IMR-90 (cell line): ENCODE data around the gene TROAP. TPM values are rescaled to one million over a fixed set of nuclear protein-coding genes. Genes with fewer than 3 reads are reported as not detected.

ENCODE experiments used
- ATAC-seq: fragments of 200-7000 bp; cut with Tn5 transposase; 2 replicates; pipeline ENCODE4 v1.9.1; 2020; ENCODE audit warnings: low read depth, mild to moderate bottlenecking, moderate library complexity
- BruUV-seq: library from RNA; stranded (reverse); fragments of 400-500 nt; replicated peaks from 2 replicates; lab custom pipeline; 2021; lab: Mats Ljungman, UMichigan
- CTCF ChIA-PET: fragments of 300-600 bp; formaldehyde crosslinking; extraction: SDS; loops from one replicate; lab custom pipeline; 2021; ENCODE audit warnings: antibody characterized with exemption; lab: Yijun Ruan, JAX
- POLR2A ChIA-PET: fragments of 300-600 bp; sonication (Branson Sonifier 250); formaldehyde crosslinking; loops from one replicate; lab custom pipeline; 2022; ENCODE audit warnings: antibody characterized with exemption; ENCODE audit not compliant: unreplicated experiment; lab: Charles Lee
- DNase-seq: peaks from one replicate; pipeline ENCODE4 v3.0.0; 2013
- H2AFZ ChIP-seq: replicated peaks from 2 replicates; pipeline ENCODE3; 2013; ENCODE audit warnings: low read length, mild to moderate bottlenecking; ENCODE audit not compliant: poor library complexity
- H2AK5ac ChIP-seq: 2 replicates; pipeline ENCODE4 v1.6.1; 2013; ENCODE audit warnings: low read depth, low read length, inconsistent platforms
- H2AK9ac ChIP-seq: replicated peaks from 2 replicates; pipeline ENCODE3; 2013; ENCODE audit warnings: mild to moderate bottlenecking, low read depth, low read length, moderate library complexity; ENCODE audit not compliant: poor library complexity
- H2BK120ac ChIP-seq: 2 replicates; pipeline ENCODE4 v1.6.1; 2013; ENCODE audit warnings: low read depth, low read length, inconsistent platforms
- H2BK15ac ChIP-seq: 3 replicates; pipeline ENCODE4 v1.6.1; 2013; ENCODE audit warnings: low read depth, low read length, inconsistent platforms
- H2BK20ac ChIP-seq: 2 replicates; pipeline ENCODE4 v1.6.1; 2013; ENCODE audit warnings: low read depth, mild to moderate bottlenecking, inconsistent platforms, low read length, moderate library complexity
- H2BK5ac ChIP-seq: 2 replicates; pipeline ENCODE4 v1.6.1; 2013; ENCODE audit warnings: mild to moderate bottlenecking, low read depth, low read length, inconsistent platforms; ENCODE audit not compliant: poor library complexity, severe bottlenecking
- H3K14ac ChIP-seq: replicated peaks from 2 replicates; pipeline ENCODE4 v1.6.1; 2013; ENCODE audit warnings: low read depth, low read length, inconsistent platforms
- H3K18ac ChIP-seq: 2 replicates; pipeline ENCODE4 v1.6.1; 2013; ENCODE audit warnings: low read depth, low read length, control low read depth
- H3K23ac ChIP-seq: 2 replicates; pipeline ENCODE4 v1.6.1; 2013; ENCODE audit warnings: low read depth, low read length, inconsistent platforms
- H3K27ac ChIP-seq: 2 replicates; pipeline ENCODE4 v1.5.1; 2013; ENCODE audit warnings: mild to moderate bottlenecking, control low read depth, low read length; ENCODE audit not compliant: insufficient read depth
- H3K27me3 ChIP-seq: 2 replicates; pipeline ENCODE4 v1.6.1; 2013; ENCODE audit warnings: low read length; ENCODE audit not compliant: control insufficient read depth, insufficient read depth
- H3K36me3 ChIP-seq: 2 replicates; pipeline ENCODE4 v1.6.1; 2013; ENCODE audit warnings: low read length, mixed read lengths; ENCODE audit not compliant: control insufficient read depth, insufficient read depth
- H3K4ac ChIP-seq: 2 replicates; pipeline ENCODE4 v1.6.1; 2013; ENCODE audit warnings: low read depth, low read length, inconsistent platforms
- H3K4me1 ChIP-seq: 2 replicates; pipeline ENCODE4 v1.6.1; 2013; ENCODE audit warnings: low read length, mixed read lengths; ENCODE audit not compliant: control insufficient read depth, insufficient read depth
- H3K4me2 ChIP-seq: 2 replicates; pipeline ENCODE4 v1.6.1; 2013; ENCODE audit warnings: low read depth, mild to moderate bottlenecking, control low read depth, low read length, moderate library complexity
- H3K4me3 ChIP-seq: 2 replicates; pipeline ENCODE4 v1.5.1; 2013; ENCODE audit warnings: low read depth, mild to moderate bottlenecking, control low read depth, low read length, moderate library complexity; ENCODE audit not compliant: insufficient read depth
- H3K56ac ChIP-seq: 2 replicates; pipeline ENCODE4 v1.6.1; 2013; ENCODE audit warnings: low read length, inconsistent platforms; ENCODE audit not compliant: insufficient read depth; ENCODE audit errors: extremely low read depth
- H3K79me1 ChIP-seq, 2 experiments: 2 replicates each; pipeline ENCODE4 v1.6.1; 2013; ENCODE audit warnings: low read length in 2 of 2, inconsistent platforms in 1 of 2, low read depth in 1 of 2
- H3K9ac ChIP-seq: 2 replicates; pipeline ENCODE4 v1.6.1; 2013; ENCODE audit warnings: low read depth, low read length, control low read depth
- H3K9me1 ChIP-seq: 2 replicates; pipeline ENCODE4 v1.6.1; 2013; ENCODE audit warnings: low read length, inconsistent platforms; ENCODE audit not compliant: insufficient read depth
- H3K9me3 ChIP-seq: 2 replicates; pipeline ENCODE4 v1.6.1; 2013; ENCODE audit warnings: low read length; ENCODE audit not compliant: control insufficient read depth, insufficient read depth
- H4K20me1 ChIP-seq: 2 replicates; pipeline ENCODE4 v1.6.1; 2013; ENCODE audit warnings: low read length, inconsistent platforms; ENCODE audit not compliant: insufficient read depth
- H4K5ac ChIP-seq: 2 replicates; pipeline ENCODE4 v1.6.1; 2013; ENCODE audit warnings: mild to moderate bottlenecking, low read depth, low read length, control low read depth
- H4K8ac ChIP-seq, 2 experiments: 2 replicates each; pipeline ENCODE4 v1.6.1; 2013; ENCODE audit warnings: low read depth in 2 of 2, low read length in 2 of 2, control low read depth in 1 of 2, inconsistent platforms in 1 of 2
- H4K91ac ChIP-seq: 2 replicates; pipeline ENCODE4 v1.6.1; 2013; ENCODE audit warnings: low read depth, low read length, inconsistent platforms; ENCODE audit not compliant: insufficient read depth
- BHLHE40 ChIP-seq: fragments of 150-350 bp; IDR thresholded peaks from 2 replicates; pipeline ENCODE4 v1.6.1; 2016; ENCODE audit warnings: mild to moderate bottlenecking, low read depth, low read length
- CEBPB ChIP-seq: IDR thresholded peaks from 2 replicates; pipeline ENCODE4 v1.6.1; 2012; ENCODE audit warnings: low read depth, low read length, improper control_type of control experiment
- CHD1 ChIP-seq: IDR thresholded peaks from 2 replicates; pipeline ENCODE4 v1.6.1; 2012; ENCODE audit warnings: low read depth, low read length, improper control_type of control experiment
- FOS ChIP-seq: fragments of 150-350 bp; IDR thresholded peaks from 2 replicates; pipeline ENCODE4 v1.6.1; 2016; ENCODE audit warnings: low read depth, low read length
- MAFK ChIP-seq: IDR thresholded peaks from 2 replicates; pipeline ENCODE4 v1.6.1; 2012; ENCODE audit warnings: low read depth, low read length, improper control_type of control experiment
- MAZ ChIP-seq: IDR thresholded peaks from 2 replicates; pipeline ENCODE4 v1.6.1; 2012; ENCODE audit warnings: low read depth, mild to moderate bottlenecking, low read length, improper control_type of control experiment, moderate library complexity, borderline replicate concordance
- MXI1 ChIP-seq: IDR thresholded peaks from 2 replicates; pipeline ENCODE4 v1.6.1; 2012; ENCODE audit warnings: low read depth, mild to moderate bottlenecking, low read length, moderate library complexity, borderline replicate concordance
- NFE2L2 ChIP-seq: fragments of 150-350 bp; IDR thresholded peaks from 2 replicates; pipeline ENCODE4 v1.6.1; 2016; ENCODE audit warnings: low read depth, mild to moderate bottlenecking, low read length
- POLR2A ChIP-seq: IDR thresholded peaks from 2 replicates; pipeline ENCODE4 v1.6.1; 2012; ENCODE audit warnings: mild to moderate bottlenecking, low read depth, low read length
- RAD21 ChIP-seq: IDR thresholded peaks from 2 replicates; pipeline ENCODE4 v1.6.1; 2012; ENCODE audit warnings: low read length, improper control_type of control experiment
- RCOR1 ChIP-seq: IDR thresholded peaks from 2 replicates; pipeline ENCODE4 v1.6.1; 2012; ENCODE audit warnings: mild to moderate bottlenecking, low read length, improper control_type of control experiment; ENCODE audit not compliant: insufficient replicate concordance
- RFX5 ChIP-seq: IDR thresholded peaks from 2 replicates; pipeline ENCODE4 v1.8.0; 2012; ENCODE audit warnings: low read depth, mild to moderate bottlenecking, low read length, moderate library complexity
- SMC3 ChIP-seq: fragments of 150-350 bp; IDR thresholded peaks from 2 replicates; pipeline ENCODE4 v1.6.1; 2016; ENCODE audit warnings: low read depth, mild to moderate bottlenecking, antibody characterized with exemption, low read length, moderate library complexity
- WGBS, 2 experiments: methylation state at CpG; one replicate each; pipeline versions ENCODE4 v1.1.5 to v1.1.7; 2013; ENCODE audit warnings: missing lambda C conversion rate in 2 of 2; ENCODE audit not compliant: insufficient read length in 1 of 2; ENCODE audit errors: extremely low coverage in 2 of 2; 5-methylcytosine and 5-hydroxymethylcytosine counted together
- dilution Hi-C: fragments of 300-500 bp; cut with HindIII; formaldehyde crosslinking; loops from one replicate; pipeline ENCODE4 v1.14.3; 2018; ENCODE audit warnings: low sequenced_read_pairs; ENCODE audit not compliant: unreplicated experiment
- in situ Hi-C: fragments of 300-500 bp; cut with MboI; formaldehyde crosslinking; loops from 3 replicates; pipeline ENCODE4 v1.14.3; 2019; ENCODE audit warnings: low sequenced_read_pairs, inconsistent platforms, mixed read lengths
- intact Hi-C: fragments of 100-400 bp; cut with micrococcal nuclease; formaldehyde crosslinking; loops from 2 replicates; pipeline ENCODE4 v1.10.0; 2022
- polyA plus RNA-seq, 3 experiments: library from polyadenylated mRNA; depleted of rRNA; stranded (reverse); fragments of >200 nt; gene quantifications; 2 replicates each; pipeline ENCODE4 v1.2.3, GENCODE V29; 2012; ENCODE audit warnings: low replicate concordance in 1 of 3
- total RNA-seq: library from RNA; depleted of rRNA; stranded (reverse); fragments of >200 nt; gene quantifications from 2 replicates; pipeline ENCODE4 v1.2.3, GENCODE V29; 2012
- TF ChIP-seq, protein P1 (sequence below): fragments of 150-350 bp; IDR thresholded peaks from 2 replicates; pipeline ENCODE4 v1.6.1; 2016; ENCODE audit warnings: low read depth, mild to moderate bottlenecking, low read length, moderate library complexity, borderline replicate concordance
- TF ChIP-seq, protein P2 (sequence below): fragments of 150-350 bp; IDR thresholded peaks from 2 replicates; pipeline ENCODE4 v1.6.1; 2017; ENCODE audit warnings: mild to moderate bottlenecking, antibody characterized with exemption, low read length, low read depth

Gene TROAP
- total and polyA plus RNA-seq, 2 of the 4 experiments (the other 2 are of a cell fraction): 21.5 to 29.3 TPM

DNA sequence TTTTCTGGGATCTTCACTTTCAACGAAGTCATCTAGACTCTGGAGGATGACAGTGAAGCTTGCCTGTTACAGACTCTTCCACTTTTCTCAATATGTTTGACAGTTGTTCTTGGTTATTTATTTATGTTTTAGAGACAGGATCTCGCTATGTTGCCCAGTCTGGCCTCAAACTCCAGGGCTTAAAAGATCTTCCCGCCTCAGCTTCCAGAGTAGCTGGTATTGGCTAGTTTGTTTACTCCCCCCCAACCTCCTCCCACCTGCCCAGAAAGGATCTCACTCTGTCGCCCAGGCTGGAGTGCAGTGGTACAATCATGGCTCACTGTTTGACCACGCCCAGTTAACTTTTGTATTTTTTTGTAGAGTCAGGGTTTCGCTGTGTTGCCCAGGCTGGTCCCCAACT is 47.5 kb downstream of the TROAP start:
- Histone ChIP-seq H3K18ac (no peak overlapping the region), H2AK5ac (no peak overlapping the region), H3K27me3 (no peaks in the 10 kb centered on the region), H3K9ac (no peak overlapping the region), H2BK5ac (no peak overlapping the region), H4K8ac (no peak overlapping the region; a peak in 1 of 4 replicates), H4K91ac (no peak overlapping the region), H2BK15ac (no peak overlapping the region), H4K5ac (no peak overlapping the region), H3K4ac (no peak overlapping the region), H3K9me3 (no peaks in the 10 kb centered on the region), H3K9me1 (peaks cover 2% of the 10 kb centered on the region; the same call in 1 of the 2 replicates), H4K20me1 (peaks cover 48% of the 10 kb centered on the region), H2BK120ac (no peak overlapping the region), H3K27ac (no peak overlapping the region), H3K23ac (0 out of 2 replicates have a peak overlapping the region, but pooled peaks have one; percentile 25), H2AFZ (no peak overlapping the region), H3K4me2 (no peak overlapping the region), H3K36me3 (peaks cover 4% of the 10 kb centered on the region), H3K4me3 (no peak overlapping the region), H3K79me1 (peaks cover 3 to 60% of the 10 kb centered on the region in 2 experiments; a peak in 2 of 4 replicates), H2AK9ac (no peak overlapping the region), H3K4me1 (peaks cover 4% of the 10 kb centered on the region; the same call in 1 of the 2 replicates), H2BK20ac (no peak overlapping the region), H3K56ac (no peak overlapping the region), H3K14ac (no peak overlapping the region)
- intact Hi-C loops (no loop called here), dilution Hi-C loops (loop anchor here (25.0 kb wide), 1 partner anchor 142 kb away; no protein-coding TSS in a partner anchor), in situ Hi-C loops (no loop called here)
- DNase-seq: no peak
- ChIA-PET CTCF (interaction anchor here (0.6 to 2.6 kb wide), 2 partner anchors 12 to 139 kb away, joined by 4 to 7 read pairs; no protein-coding TSS in a partner anchor), POLR2A (no interaction called here)
- no TSS peak for BruUV-seq
- WGBS, 2 experiments: no CpG with 5 or more reads among the region's 6 CpGs
- no peak for ATAC-seq
- TF ChIP-seq, protein P1, sequence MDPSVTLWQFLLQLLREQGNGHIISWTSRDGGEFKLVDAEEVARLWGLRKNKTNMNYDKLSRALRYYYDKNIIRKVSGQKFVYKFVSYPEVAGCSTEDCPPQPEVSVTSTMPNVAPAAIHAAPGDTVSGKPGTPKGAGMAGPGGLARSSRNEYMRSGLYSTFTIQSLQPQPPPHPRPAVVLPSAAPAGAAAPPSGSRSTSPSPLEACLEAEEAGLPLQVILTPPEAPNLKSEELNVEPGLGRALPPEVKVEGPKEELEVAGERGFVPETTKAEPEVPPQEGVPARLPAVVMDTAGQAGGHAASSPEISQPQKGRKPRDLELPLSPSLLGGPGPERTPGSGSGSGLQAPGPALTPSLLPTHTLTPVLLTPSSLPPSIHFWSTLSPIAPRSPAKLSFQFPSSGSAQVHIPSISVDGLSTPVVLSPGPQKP: no peak
- TF ChIP-seq RFX5: no peak
- TF ChIP-seq MXI1: no peak
- TF ChIP-seq CHD1: no peak
- TF ChIP-seq BHLHE40: no peak
- TF ChIP-seq, protein P2, sequence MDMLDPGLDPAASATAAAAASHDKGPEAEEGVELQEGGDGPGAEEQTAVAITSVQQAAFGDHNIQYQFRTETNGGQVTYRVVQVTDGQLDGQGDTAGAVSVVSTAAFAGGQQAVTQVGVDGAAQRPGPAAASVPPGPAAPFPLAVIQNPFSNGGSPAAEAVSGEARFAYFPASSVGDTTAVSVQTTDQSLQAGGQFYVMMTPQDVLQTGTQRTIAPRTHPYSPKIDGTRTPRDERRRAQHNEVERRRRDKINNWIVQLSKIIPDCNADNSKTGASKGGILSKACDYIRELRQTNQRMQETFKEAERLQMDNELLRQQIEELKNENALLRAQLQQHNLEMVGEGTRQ: no peak
- no peak for TF ChIP-seq SMC3
- no peak for TF ChIP-seq CEBPB
- TF ChIP-seq FOS: no peak
- TF ChIP-seq MAFK: no peak
- no peak for TF ChIP-seq RAD21
- no peak for TF ChIP-seq POLR2A
- no peak for TF ChIP-seq RCOR1
- no peak for TF ChIP-seq NFE2L2
- no peak for TF ChIP-seq MAZ
